HG02642 (cell line): ENCODE data around the gene PRDM16.

Source experiments
- ATAC-seq: cut with Tn5 transposase; IDR thresholded peaks from one replicate; pipeline ENCODE4 v1.9.1; 2021; ENCODE audit warnings: mild to moderate bottlenecking; ENCODE audit not compliant: unreplicated experiment, poor library complexity

The PRDM16 gene

GRCh38 chr1:3135073-3135702 is 66.2 kb downstream of the PRDM16 start:
- ATAC-seq: no peak

- no peak for ATAC-seq
Observed at GRCh38 chr1:3135744-3136455, 66.9 kb downstream of the PRDM16 start.

- no peak for ATAC-seq
Observed at GRCh38 chr1:3136532-3136931, 67.5 kb downstream of the PRDM16 start.

- no peak for ATAC-seq
Observed at GRCh38 chr1:3137111-3138100, 68.4 kb downstream of the PRDM16 start.

GRCh38 chr1:3138623-3139151 is 69.7 kb downstream of the PRDM16 start:
- ATAC-seq: no peak

DNA sequence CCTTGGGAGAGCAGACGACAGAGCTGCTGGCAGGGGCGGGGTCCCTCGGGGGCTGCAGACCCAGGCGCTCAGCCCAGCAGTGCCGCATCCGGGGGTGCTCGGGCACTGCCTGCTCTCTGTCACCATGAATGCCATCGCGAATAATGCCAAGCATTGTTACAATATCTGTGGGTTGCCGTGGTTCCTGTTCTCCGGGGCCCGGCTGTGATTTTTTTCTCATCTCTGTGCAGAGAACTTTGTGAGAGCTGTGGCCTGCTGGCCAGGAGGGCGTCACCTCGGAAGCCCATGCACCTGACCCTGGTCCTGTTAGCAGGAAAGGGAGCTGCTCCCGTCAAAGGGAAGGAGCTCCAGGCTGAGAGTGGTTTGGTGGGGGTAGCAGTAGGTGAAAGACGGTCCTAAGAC is 70.4 kb downstream of the PRDM16 start:
- ATAC-seq: no peak

DNA sequence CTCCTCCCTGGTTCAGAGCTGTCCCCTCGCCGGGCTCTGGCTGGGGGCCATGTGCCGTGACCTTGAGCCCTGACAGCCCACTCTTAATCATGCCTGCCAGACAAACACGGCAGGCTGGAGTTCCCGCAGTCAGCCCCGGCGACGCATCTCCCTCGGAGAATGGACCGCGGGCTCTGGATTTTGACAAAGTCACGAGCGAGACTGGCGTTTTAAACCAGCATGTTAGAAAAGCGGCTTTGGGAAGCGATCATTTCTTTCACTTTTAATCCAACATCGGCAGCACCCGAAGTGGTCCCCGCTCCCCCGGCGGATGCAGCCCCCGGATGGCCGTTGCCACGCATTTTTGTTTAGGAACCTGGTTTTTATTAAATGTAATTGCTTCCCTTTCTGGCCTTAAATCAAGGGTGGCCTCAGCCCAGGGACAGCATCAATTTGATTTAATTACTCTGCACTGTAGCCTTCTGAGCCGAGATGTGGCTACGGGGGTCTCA is 70.9 kb downstream of the PRDM16 start:
- no peak for ATAC-seq

DNA sequence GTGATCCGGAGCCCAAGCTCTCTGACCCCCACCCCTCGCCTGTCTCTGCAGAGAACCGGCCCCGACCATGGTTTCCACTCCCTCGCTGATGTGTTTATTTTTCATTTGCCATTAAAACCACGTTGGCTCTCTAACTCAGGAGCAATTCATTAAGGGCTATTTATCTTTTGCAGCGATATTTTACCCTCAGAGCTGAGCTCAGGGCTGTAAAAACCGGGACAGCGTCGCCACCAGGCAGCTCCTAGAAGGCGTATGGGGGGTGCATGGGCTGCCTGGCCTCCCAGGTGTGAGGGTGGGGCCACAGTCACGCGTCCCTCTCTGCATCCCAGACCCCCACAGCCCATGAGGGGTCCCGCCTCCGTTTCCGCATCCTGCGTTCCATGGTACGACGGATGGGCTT is 71.4 kb downstream of the PRDM16 start:
- no peak for ATAC-seq

DNA sequence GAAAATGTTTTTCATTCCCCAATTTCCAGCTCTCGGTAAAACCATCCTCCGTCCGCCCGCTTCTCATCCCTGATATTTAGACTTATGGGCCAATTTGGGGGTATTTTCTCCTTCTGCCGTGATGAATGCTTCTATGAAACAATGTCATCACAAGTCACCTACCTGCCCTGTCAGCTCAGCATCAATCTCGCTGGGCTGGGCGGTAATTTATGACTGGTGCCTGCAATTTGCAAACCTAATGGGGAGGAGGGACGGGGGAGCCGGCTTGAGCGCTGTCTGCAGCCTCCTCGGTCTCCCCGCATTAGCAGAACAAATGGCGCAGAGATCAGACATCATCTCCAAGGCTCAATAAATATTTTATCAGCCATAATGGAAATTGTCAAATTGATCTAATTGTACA is 72.1 kb downstream of the PRDM16 start:
- ATAC-seq: no peak

DNA sequence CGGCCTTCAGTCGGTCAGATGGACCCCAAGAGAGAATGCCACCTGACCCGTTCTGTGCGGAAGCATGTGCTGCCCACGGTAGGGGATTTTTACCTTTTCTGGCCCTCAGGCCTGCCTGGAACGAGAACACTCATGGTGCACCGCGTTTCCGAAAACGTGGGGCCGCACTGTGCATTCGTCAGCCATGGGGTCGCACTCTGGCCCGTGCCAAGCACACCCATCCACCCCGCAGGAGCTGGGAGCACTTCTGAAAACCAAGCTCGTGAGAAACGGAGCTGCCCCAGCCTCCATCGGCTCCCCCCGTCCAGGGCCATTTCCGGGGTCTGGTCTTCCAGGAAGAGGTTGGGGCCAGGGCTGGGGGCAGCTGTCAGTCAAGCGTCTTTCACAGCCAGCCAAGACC is 72.8 kb downstream of the PRDM16 start:
- no peak for ATAC-seq

- no peak for ATAC-seq
Observed at GRCh38 chr1:3142236-3142635, 73.2 kb downstream of the PRDM16 start.

DNA sequence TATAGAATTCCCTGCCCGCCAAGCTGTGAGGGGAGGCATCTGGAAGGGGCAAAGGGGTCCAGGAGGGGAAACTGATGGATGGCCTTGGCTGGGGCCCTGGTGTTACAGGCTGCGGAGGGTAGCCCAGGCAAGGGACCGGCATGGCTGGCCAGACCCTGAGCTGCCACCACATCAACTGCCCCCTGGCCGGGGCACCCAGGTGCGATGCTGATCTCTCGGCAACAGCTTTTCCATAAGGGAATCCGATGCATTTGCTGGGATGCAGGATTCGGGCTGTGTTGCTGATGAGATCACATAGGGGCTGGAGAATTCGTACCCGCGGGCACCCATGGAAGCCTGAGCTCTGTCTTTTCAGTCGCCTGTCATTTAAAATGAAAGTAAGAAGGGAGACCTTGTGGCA is 73.7 kb downstream of the PRDM16 start:
- no peak for ATAC-seq

DNA sequence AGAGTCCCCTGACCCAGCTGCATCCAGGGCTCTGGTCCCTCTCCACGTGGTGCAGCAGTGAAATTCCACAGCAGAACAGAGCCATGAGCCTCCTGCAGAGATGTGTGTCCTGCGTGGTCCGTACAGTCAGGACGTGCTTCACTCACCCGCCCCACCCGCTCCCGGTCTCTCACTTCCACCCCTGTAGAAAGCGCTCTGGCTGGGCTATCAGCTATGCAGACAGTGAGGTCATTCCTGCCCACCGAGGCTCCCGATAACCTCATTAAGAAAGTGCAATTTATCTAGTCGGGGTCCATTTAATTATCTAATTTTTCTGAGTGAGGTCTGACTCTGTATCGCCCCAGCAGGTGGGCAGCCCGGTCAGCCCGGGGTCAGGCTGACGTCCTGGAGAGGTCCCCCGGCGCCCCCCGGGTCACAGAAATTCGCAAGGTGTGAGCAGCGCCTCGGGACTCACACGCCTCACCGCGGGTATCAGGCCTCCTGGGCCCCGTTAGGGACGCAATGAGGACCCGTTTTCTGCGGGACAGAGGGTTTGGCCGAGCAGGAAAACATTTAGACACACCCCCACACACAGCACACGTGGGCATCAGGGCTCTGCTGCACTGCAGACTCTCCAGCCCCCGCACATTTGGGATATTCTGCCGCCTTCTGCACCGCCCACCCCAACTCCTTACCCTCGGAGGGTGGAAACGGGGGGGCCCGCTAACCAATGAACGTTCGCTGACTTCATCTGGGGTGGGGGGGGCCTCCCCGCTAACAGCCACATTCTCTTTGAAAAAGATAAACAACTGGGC is 76.7 kb downstream of the PRDM16 start:
- ATAC-seq: no peak

DNA sequence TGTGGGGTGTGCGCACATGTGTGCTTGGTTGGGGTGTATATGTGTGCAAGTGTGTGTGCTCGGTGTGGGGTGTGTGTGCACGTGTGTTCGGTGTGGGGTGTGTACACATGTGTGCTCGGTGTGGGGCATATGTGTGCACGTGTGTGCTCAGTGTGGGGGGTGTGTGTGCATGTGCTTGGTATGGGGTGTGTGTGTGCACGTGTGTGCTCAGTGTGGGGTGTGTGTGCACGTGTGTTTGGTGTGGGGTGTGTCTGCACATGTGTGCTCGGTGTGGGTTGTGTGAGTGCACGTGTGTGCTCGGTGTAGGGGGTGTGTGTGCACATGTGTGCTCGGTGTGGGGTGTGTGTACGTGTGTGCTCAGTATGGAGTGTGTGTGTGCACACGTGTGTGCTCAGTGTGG is 77.5 kb downstream of the PRDM16 start:
- no peak for ATAC-seq

DNA sequence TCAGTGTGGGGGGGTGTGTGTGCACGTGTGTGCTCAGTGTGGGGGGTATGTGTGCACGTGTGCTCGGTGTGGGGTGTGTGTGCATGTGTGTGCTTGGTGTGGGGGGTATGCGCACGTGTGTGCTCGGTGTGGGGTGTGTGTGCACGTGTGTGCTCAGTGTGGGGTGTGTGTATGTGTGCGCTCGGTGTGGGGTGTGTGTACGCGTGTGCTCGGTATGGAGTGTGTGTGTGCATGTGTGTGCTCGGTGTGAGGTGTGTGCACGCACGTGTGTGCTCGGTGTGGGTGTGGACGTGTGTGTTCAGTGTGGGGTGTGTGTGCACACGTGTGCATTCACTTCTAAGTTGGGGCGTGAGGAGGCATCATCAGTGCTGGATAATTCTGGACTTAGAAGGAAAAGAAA is 77.9 kb downstream of the PRDM16 start:
- ATAC-seq: no peak

GRCh38 chr1:3148171-3148570 is 79.2 kb downstream of the PRDM16 start:
- ATAC-seq: no peak

- no peak for ATAC-seq
Observed at GRCh38 chr1:3149277-3149676, 80.3 kb downstream of the PRDM16 start.

DNA sequence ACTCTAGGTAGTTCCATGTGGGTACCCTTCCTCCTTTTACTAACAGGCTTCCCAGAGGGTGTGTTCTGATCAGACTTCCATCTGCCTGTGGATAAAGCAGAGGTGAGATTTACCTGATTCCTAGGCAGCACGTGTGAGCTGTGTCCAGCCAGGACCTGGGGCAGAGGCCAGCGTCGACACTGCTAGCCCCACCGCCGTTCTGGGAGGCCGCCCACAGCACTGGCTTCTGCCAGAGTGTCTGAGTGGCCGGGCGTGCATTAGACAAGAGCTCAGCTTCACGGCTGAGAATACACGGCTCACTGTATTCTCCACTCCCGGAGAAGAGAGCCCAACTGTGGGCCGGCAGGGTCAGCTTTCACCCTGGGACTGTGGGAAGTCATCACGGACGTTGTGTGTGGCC is 82.5 kb downstream of the PRDM16 start:
- ATAC-seq: no peak

GRCh38 chr1:3152143-3152542 is 83.1 kb downstream of the PRDM16 start:
- ATAC-seq: no peak

GRCh38 chr1:3153197-3153596 is 84.2 kb downstream of the PRDM16 start:
- ATAC-seq: no peak
